HepG2 (cell line): Measurements from ENCODE around the gene TMEM129. TPM values are rescaled to one million over a fixed set of nuclear protein-coding genes. Genes with fewer than 3 reads are reported as not detected.
A peak's percentile ranks its signal among the peaks of the same experiment; 100 is the strongest.

Source experiments
- ATF5 ChIP-seq: sonication (generic); formaldehyde crosslinking; IDR thresholded peaks from 2 replicates; pipeline ENCODE4 v1.4.0; 2020; ENCODE audit warnings: mild to moderate bottlenecking, low read depth, missing genetic modification reagents
- ATF7-NPFF ChIP-seq: sonication (generic); formaldehyde crosslinking; IDR thresholded peaks from 2 replicates; pipeline ENCODE4 v1.8.1; 2023; ENCODE audit warnings: mild to moderate bottlenecking, low read depth, missing genetic modification reagents, moderate library complexity
- CREB1 ChIP-seq, 2 experiments: fragments of 450-650 bp in 1 of 2; IDR thresholded peaks; 2 replicates each; pipeline ENCODE4 v1.6.1; 2016 to 2017; ENCODE audit warnings: control low read depth in 1 of 2, mild to moderate bottlenecking in 1 of 2, missing compliant biosample characterization in 1 of 2, missing genetic modification characterization in 1 of 2
- GLI4 ChIP-seq: sonication (generic); formaldehyde crosslinking; IDR thresholded peaks from 2 replicates; pipeline ENCODE4 v1.5.1; 2020; ENCODE audit warnings: missing genetic modification reagents, mild to moderate bottlenecking, moderate library complexity, borderline replicate concordance
- GMEB1 ChIP-seq: sonication (generic); formaldehyde crosslinking; IDR thresholded peaks from 2 replicates; pipeline ENCODE4 v1.5.1; 2020; ENCODE audit warnings: missing genetic modification reagents, mild to moderate bottlenecking, borderline replicate concordance
- HNRNPL ChIP-seq: fragments of 200-400 bp; formaldehyde crosslinking; IDR thresholded peaks from 2 replicates; pipeline ENCODE4 v1.6.1; 2017; ENCODE audit warnings: mild to moderate bottlenecking, low read depth, low read length
- HNRNPUL1 ChIP-seq: fragments of 200-400 bp; formaldehyde crosslinking; IDR thresholded peaks from 2 replicates; pipeline ENCODE4 v1.6.1; 2017; ENCODE audit warnings: low read depth, mild to moderate bottlenecking, low read length, moderate library complexity
- MED1 ChIP-seq: sonication (generic); formaldehyde crosslinking; IDR thresholded peaks from 2 replicates; pipeline ENCODE4 v1.4.0; 2020; ENCODE audit warnings: missing genetic modification reagents
- NCOA1 ChIP-seq: sonication (generic); formaldehyde crosslinking; IDR thresholded peaks from 2 replicates; pipeline ENCODE4 v1.9.0; 2021; ENCODE audit warnings: missing genetic modification reagents
- NFKB2 ChIP-seq: sonication (generic); formaldehyde crosslinking; IDR thresholded peaks from 2 replicates; pipeline ENCODE4 v1.4.0; 2020; ENCODE audit warnings: missing genetic modification reagents, borderline replicate concordance
- PBX2 ChIP-seq: IDR thresholded peaks from 2 replicates; pipeline ENCODE4 v1.6.1; 2016; ENCODE audit warnings: control low read depth
- SSRP1 ChIP-seq: IDR thresholded peaks from 2 replicates; pipeline ENCODE4 v1.6.1; 2016; ENCODE audit warnings: control low read depth
- ZGPAT ChIP-seq: IDR thresholded peaks from 2 replicates; pipeline ENCODE4 v1.6.1; 2016; ENCODE audit warnings: mild to moderate bottlenecking
- ZNF318 ChIP-seq: sonication (generic); formaldehyde crosslinking; IDR thresholded peaks from 2 replicates; pipeline ENCODE4 v1.4.0; 2020; ENCODE audit warnings: mild to moderate bottlenecking, missing genetic modification reagents
- polyA plus RNA-seq, 8 experiments: library from polyadenylated mRNA; depleted of rRNA in 3 of 8; stranded (reverse) in 7 of 8; unstranded in 1 of 8; fragments of >200 nt; fragmentation: Illumina TruSeq in 4 of 8; extraction: Trizol in 4 of 8; gene quantifications; 2 replicates each; pipeline versions ENCODE4 v1.2.1 to v1.2.3, GENCODE V29; 2011 to 2016; ENCODE audit warnings: low read depth in 4 of 8, missing spikeins in 1 of 8, mixed read lengths in 1 of 8; ENCODE audit not compliant: insufficient read depth in 1 of 8
- total RNA-seq, 5 experiments: library from RNA; depleted of rRNA; stranded (reverse); fragments of >200 nt; fragmentation: Illumina TruSeq; extraction: Trizol; gene quantifications; 2 replicates each; pipeline ENCODE4 v1.2.3, GENCODE V29; 2016; ENCODE audit warnings: low read depth in 1 of 5

TMEM129 gene
- total and polyA plus RNA-seq, 2 of the 13 experiments (the other 11 are each of a cell fraction or from before 2014, with no cell fraction given), result 19.0 to 25.8 TPM

- 0 out of 2 replicates have a peak, but pooled peaks have one; percentile 15 for TF ChIP-seq GMEB1 (CRISPR knock-in tag)
- no peak for TF ChIP-seq GLI4 (CRISPR knock-in tag)
- TF ChIP-seq NCOA1 (CRISPR knock-in tag), result 0 out of 2 replicates have a peak, but pooled peaks have one; percentile 17
- TF ChIP-seq CREB1 (IDR thresholded peaks at IDR 0.05), result no peak
- no peak for TF ChIP-seq CREB1 (CRISPR knock-in tag; IDR thresholded peaks at IDR 0.05)
- 0 out of 2 replicates have a peak, but pooled peaks have one; percentile 21 for TF ChIP-seq ATF5 (CRISPR knock-in tag)
- no peak for TF ChIP-seq HNRNPUL1
- no peak; the same call in 1 of the 2 replicates for TF ChIP-seq ZGPAT (CRISPR knock-in tag)
- no peak for TF ChIP-seq ATF7-NPFF (CRISPR knock-in tag)
- 0 out of 2 replicates have a peak, but pooled peaks have one; percentile 19 for TF ChIP-seq MED1 (CRISPR knock-in tag)
- no peak for TF ChIP-seq SSRP1 (CRISPR knock-in tag)
- TF ChIP-seq ZNF318 (CRISPR knock-in tag), result no peak
- TF ChIP-seq HNRNPL, result peak; percentile 91
- no peak for TF ChIP-seq PBX2 (CRISPR knock-in tag)
- TF ChIP-seq NFKB2 (CRISPR knock-in tag), result no peak; the same call in 1 of the 2 replicates
These were observed 27.4 kb upstream of the TMEM129 start (continued) for GRCh38 chr4:1748465-1748995.
